Aortic smooth muscle cell (primary cell): Measurements from ENCODE around the gene CDK4. TPM values are rescaled to one million over a fixed set of nuclear protein-coding genes. Genes with fewer than 3 reads are reported as not detected.

Experiments used
- total RNA-seq: library from RNA; depleted of rRNA; stranded (reverse); fragments of >200 nt; gene quantifications from 2 replicates; pipeline ENCODE4 v1.2.3, GENCODE V29; 2014

CDK4 gene
- 145 and 155 TPM in 2 replicates for total RNA-seq

GRCh38 chr12:57751788-57752667 lies at the start of gene CDK4:
CDK4 (minus strand) TSS chr12:57752310; CDS start chr12:57751717, 593 bp downstream.

GRCh38 chr12:57782608-57783465 lies 30.7 kb upstream of the CDK4 start, which contains the start of gene TSFM:
TSFM (plus strand) TSS chr12:57782787; CDS start chr12:57782802, 15 bp downstream.

GRCh38 chr12:57772429-57773322 lies 20.6 kb upstream of the CDK4 start, which contains the start of gene EEF1AKMT3:
EEF1AKMT3 (plus strand) TSS chr12:57772614; CDS start chr12:57772725, 111 bp downstream.

GRCh38 chr12:57771873-57772428 lies 19.8 kb upstream of the CDK4 start, which contains the start of gene METTL1:
METTL1 (minus strand) TSS chr12:57772105; CDS start chr12:57772083, 22 bp downstream.

GRCh38 chr12:57766464-57767304 lies 14.6 kb upstream of the CDK4 start, which contains the start of gene CYP27B1:
CYP27B1 (minus strand) TSS chr12:57767078; CDS start chr12:57767041, 37 bp downstream.

GRCh38 chr12:57754411-57755193 lies 2.5 kb upstream of the CDK4 start, which contains the start of gene MARCHF9:
MARCHF9 (plus strand) TSS chr12:57755103; CDS start chr12:57755529, 426 bp downstream.

GRCh38 chr12:57744777-57745484 lies 7.2 kb downstream of the CDK4 start, which contains the start of gene TSPAN31:
TSPAN31 (plus strand) TSS chr12:57745039; CDS start chr12:57745155, 116 bp downstream.

DNA sequence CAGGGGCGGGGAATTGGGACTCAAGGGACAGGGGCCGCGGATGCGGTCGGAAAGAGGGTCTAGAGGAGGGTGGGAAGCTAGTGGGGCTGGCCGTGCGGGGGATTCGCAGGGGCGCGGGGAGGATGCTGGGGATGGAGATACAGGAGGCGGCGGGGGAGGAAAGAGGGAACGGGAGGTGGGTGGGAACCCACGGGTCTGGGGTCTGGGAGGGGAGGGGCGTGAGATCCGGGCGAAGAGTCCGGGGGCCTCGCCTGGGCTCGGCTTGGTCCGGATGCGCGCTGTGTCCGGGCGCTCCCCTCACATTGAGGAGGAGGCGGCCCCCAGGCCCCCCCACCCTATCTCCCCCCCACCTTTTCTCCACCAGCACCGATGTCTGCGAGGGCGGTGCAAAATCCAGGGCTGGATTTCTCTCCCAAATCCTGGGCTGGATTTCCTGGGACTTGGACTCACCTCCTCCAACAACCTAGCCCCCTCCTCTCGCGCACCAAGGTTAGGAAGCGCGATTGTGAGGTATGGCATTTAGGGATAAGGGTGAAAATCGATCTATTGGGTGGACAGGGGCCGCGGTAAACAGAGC lies 13.4 kb downstream of the CDK4 start, which contains the start of gene AGAP2:
TSS of gene AGAP2 (minus strand) at position 82 of the 577 bp plus-strand sequence. CDS start 496 bp downstream, outside the sequence.

Other genes with a start within 250 kb of the CDK4 start
- gene DDIT3, start 231.8 kb downstream of the CDK4 start, total RNA-seq = 36.1 and 51.7 TPM in 2 replicates
- gene MBD6, start 229.5 kb downstream of the CDK4 start, total RNA-seq = 4.2 and 9.2 TPM in 2 replicates
- 77.5 and 94.4 TPM in 2 replicates for gene DCTN2, start 205.1 kb downstream of the CDK4 start, total RNA-seq
- 0.06 and 0.26 TPM in 2 replicates for gene KIF5A, start 202.3 kb downstream of the CDK4 start, total RNA-seq
- 13.5 and 18.1 TPM in 2 replicates for gene PIP4K2C, start 161.1 kb downstream of the CDK4 start, total RNA-seq
- 13.2 and 15.7 TPM in 2 replicates for gene DTX3, start 147.5 kb downstream of the CDK4 start, total RNA-seq
- 16.8 and 18.8 TPM in 2 replicates for gene ARHGEF25, start 140.9 kb downstream of the CDK4 start, total RNA-seq
- gene B4GALNT1, start 119.1 kb downstream of the CDK4 start, total RNA-seq = 1.5 and 2.6 TPM in 2 replicates
- 220 and 268 TPM in 2 replicates for gene OS9, start 58.2 kb downstream of the CDK4 start, total RNA-seq
- gene AGAP2, start 13.6 kb downstream of the CDK4 start, total RNA-seq = 0.13 and 0.19 TPM in 2 replicates
- gene TSPAN31, start 7.3 kb downstream of the CDK4 start, total RNA-seq = 58.3 and 67.4 TPM in 2 replicates
- 5.8 and 6.6 TPM in 2 replicates for gene MARCHF9, start 2.8 kb upstream of the CDK4 start, total RNA-seq
- gene CYP27B1, start 14.8 kb upstream of the CDK4 start, total RNA-seq = 0.19 and 0.40 TPM in 2 replicates
- gene METTL1, start 19.8 kb upstream of the CDK4 start, total RNA-seq = 3.6 and 5.5 TPM in 2 replicates
- 5.2 and 5.4 TPM in 2 replicates for gene EEF1AKMT3, start 20.3 kb upstream of the CDK4 start, total RNA-seq
- gene TSFM, start 30.5 kb upstream of the CDK4 start, total RNA-seq = 16.6 and 17.2 TPM in 2 replicates
- 2.4 and 4.6 TPM in 2 replicates for gene AVIL, start 66.4 kb upstream of the CDK4 start, total RNA-seq
- 38.3 and 60.7 TPM in 2 replicates for gene CTDSP2, start 94.4 kb upstream of the CDK4 start, total RNA-seq
- 3.0 and 5.2 TPM in 2 replicates for gene ATP23, start 189.3 kb upstream of the CDK4 start, total RNA-seq